Rectal smooth muscle tissue (tissue), 1 donor: Measurements from ENCODE around the gene UMAD1.

Source experiments
- H3K27ac ChIP-seq: one replicate; pipeline ENCODE4 v1.7.0; 2013; ENCODE audit warnings: low read depth, low read length, inconsistent platforms
- H3K27me3 ChIP-seq: one replicate; pipeline ENCODE4 v1.7.0; 2013; ENCODE audit warnings: low read length; ENCODE audit not compliant: control insufficient read depth, insufficient read depth
- H3K36me3 ChIP-seq: one replicate; pipeline ENCODE4 v1.7.0; 2013; ENCODE audit warnings: low read length; ENCODE audit not compliant: control insufficient read depth, insufficient read depth
- H3K4me1 ChIP-seq: one replicate; pipeline ENCODE4 v1.7.0; 2013; ENCODE audit warnings: low read length; ENCODE audit not compliant: control insufficient read depth, insufficient read depth
- H3K4me3 ChIP-seq: one replicate; pipeline ENCODE4 v1.7.0; 2013; ENCODE audit warnings: low read length
- H3K9ac ChIP-seq: one replicate; pipeline ENCODE4 v1.7.0; 2013; ENCODE audit warnings: low read length

Gene UMAD1

DNA sequence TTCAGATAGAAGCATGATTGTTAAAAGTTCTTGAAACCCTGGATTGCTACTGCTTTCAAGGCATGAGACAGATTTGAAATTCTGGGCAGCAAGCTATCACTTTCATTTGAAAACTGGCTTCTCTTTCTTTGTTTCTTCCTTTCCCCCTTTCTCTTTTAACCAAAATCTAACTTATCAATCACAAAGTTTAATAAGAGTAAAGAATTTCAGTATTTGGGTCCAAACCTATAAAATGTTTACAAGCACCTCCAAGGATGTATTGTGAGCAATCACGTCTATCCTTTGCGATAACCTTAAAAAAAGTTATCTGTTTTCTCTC is 99.4 kb downstream of the UMAD1 start:
- Histone ChIP-seq H3K27me3 (no peaks in the 10 kb centered on the region), H3K9ac (no peak overlapping the region), H3K36me3 (no peaks in the 10 kb centered on the region), H3K27ac (no peak overlapping the region), H3K4me3 (no peak overlapping the region), H3K4me1 (peaks cover 6% of the 10 kb centered on the region)

DNA sequence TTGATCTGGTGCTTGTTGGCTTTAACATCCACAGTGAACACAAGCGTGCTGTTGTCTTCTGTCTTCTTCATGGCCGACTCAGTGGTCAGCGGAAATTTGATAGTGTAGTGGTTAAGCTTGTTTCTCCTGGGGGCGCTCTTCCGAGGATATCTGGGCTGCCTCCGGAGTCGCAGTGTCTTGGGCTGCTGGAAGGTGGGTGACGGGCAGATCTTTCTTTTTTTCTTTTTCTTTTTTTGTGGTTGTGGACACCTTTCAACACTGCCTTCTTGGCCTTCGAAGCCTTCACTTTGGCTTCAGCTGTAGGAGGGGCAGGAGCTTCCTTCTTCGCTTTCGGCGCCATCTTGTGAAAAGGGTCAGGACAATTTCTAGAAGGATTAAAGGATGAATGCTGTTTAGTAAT is 101.7 kb downstream of the UMAD1 start:
- Histone ChIP-seq H3K4me3 (no peak overlapping the region), H3K27me3 (no peaks in the 10 kb centered on the region), H3K4me1 (peaks cover 8% of the 10 kb centered on the region), H3K9ac (no peak overlapping the region), H3K27ac (no peak overlapping the region), H3K36me3 (no peaks in the 10 kb centered on the region)

- Histone ChIP-seq H3K36me3 (no peaks in the 10 kb centered on the region), H3K9ac (no peak overlapping the region), H3K27ac (no peak overlapping the region), H3K27me3 (no peaks in the 10 kb centered on the region), H3K4me1 (peaks cover 2% of the 10 kb centered on the region), H3K4me3 (no peak overlapping the region)
Measured at GRCh38 chr7:7745258-7745657, 104.7 kb downstream of the UMAD1 start.

- H3K27me3 ChIP-seq = no peaks in the 10 kb centered on the region
- H3K27ac ChIP-seq = no peak overlapping the region
Measured at GRCh38 chr7:7745966-7746365, 105.4 kb downstream of the UMAD1 start.

DNA sequence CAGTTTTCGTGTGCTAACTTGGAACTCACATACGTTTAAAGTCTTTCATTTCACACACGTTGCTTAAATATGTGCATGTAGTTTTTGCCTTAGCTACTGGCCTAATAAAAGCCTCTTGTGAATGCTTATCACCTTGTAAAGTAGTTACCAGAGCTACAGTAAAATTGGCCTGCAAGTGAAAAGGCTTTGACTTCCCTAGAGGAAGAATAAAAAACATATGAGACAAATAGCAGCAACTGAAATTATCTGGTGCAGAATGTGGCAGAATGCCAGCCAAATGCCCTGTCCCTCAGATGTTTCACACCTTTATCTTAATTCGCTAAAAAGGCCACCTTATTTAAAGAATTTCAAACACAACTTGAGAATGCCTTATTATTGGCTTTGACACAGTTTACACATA is 105.9 kb downstream of the UMAD1 start:
- peaks cover 10% of the 10 kb centered on the region for H3K4me1 ChIP-seq
- no peak overlapping the region for H3K9ac ChIP-seq
- no peaks in the 10 kb centered on the region for H3K27me3 ChIP-seq
- H3K4me3 ChIP-seq = no peak overlapping the region
- no peak overlapping the region for H3K27ac ChIP-seq
- no peaks in the 10 kb centered on the region for H3K36me3 ChIP-seq

More at GRCh38 chr7:7745966-7746365, 105.4 kb downstream of the UMAD1 start:
- no peak overlapping the region for H3K4me3 ChIP-seq
- H3K9ac ChIP-seq = no peak overlapping the region
- H3K4me1 ChIP-seq = peaks cover 5% of the 10 kb centered on the region
- H3K36me3 ChIP-seq = no peaks in the 10 kb centered on the region

DNA sequence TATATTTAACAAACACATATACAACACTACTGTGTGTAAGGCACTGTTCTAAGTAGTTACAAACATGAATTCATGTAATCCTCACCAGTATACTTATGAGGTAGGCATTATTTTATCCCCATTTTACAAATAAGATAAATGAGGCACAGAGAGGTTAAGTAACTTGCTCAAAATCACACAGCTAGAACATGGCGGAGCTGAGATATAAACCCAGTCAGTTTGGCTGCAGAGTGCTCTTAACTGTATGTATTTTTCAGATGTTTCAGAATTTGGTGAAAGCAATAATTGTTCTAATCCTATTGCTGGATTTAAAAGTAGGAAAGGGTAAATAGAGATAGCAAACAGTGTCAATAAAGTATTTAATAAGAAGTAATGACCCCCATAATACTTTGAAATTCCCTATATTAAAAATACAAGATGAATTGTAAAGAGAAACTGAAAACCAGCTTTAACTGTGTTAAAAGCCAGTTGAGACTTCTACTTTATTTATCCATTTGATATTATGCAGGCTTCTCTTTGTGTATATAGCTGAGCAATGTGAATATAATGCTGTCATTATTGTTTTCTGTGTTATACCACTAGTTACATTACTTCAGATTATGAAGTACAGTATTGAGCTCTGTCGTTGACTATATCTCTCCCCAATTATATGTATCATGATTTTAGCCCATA is 110.2 kb downstream of the UMAD1 start:
- H3K27ac ChIP-seq = no peak overlapping the region
- H3K4me1 ChIP-seq = peaks cover 13% of the 10 kb centered on the region
- H3K36me3 ChIP-seq = no peaks in the 10 kb centered on the region
- H3K9ac ChIP-seq = no peak overlapping the region
- H3K4me3 ChIP-seq = no peak overlapping the region
- no peaks in the 10 kb centered on the region for H3K27me3 ChIP-seq

- Histone ChIP-seq H3K27ac (no peak overlapping the region), H3K4me1 (peaks cover 12% of the 10 kb centered on the region), H3K36me3 (no peaks in the 10 kb centered on the region), H3K27me3 (no peaks in the 10 kb centered on the region), H3K9ac (no peak overlapping the region), H3K4me3 (no peak overlapping the region)
Measured at GRCh38 chr7:7751243-7752092, 110.9 kb downstream of the UMAD1 start.

DNA sequence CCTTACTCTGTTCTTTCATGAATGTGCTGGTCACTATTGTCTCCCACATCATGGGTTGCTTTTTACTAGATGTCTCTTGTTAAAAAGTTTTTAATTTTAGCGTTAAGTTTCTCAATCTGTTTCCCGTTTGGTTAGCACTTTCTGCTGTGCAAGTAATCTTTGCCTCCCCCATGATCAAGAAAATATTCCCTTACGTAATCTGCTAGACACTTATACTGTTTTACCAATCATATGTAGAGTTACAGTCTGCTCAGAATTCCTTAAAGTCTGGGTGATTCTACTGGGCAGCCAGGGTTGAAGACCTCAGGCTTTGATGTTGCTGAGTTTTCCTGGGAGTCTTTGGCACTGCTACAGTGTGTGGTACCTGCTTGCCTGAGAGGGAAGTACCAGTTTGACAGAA is 116.0 kb downstream of the UMAD1 start:
- peaks cover 8% of the 10 kb centered on the region for H3K4me1 ChIP-seq
- no peak overlapping the region for H3K9ac ChIP-seq
- no peaks in the 10 kb centered on the region for H3K27me3 ChIP-seq
- H3K36me3 ChIP-seq = no peaks in the 10 kb centered on the region
- no peak overlapping the region for H3K27ac ChIP-seq
- H3K4me3 ChIP-seq = no peak overlapping the region

DNA sequence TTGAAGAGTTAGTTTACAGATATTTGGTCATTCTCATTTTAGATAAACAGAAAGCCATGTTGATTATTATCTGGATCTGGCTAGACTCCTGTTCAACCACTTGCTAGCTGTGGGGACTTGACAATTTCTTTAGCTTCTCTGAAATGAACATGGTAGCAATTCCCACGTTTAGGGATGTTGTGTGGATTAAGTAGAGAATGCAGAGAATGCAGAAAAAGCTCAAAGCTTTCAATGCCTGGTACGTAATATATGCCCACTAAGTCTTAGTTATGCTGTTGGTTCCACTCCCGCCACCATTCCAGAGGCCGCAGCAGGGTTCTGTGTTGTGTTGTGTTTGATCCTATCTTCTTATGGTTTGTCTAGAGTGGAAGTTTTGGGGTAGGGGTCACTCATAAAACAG is 117.0 kb downstream of the UMAD1 start:
- Histone ChIP-seq H3K4me1 (peaks cover 13% of the 10 kb centered on the region), H3K27ac (no peak overlapping the region), H3K36me3 (no peaks in the 10 kb centered on the region), H3K9ac (no peak overlapping the region), H3K27me3 (no peaks in the 10 kb centered on the region), H3K4me3 (no peak overlapping the region)

GRCh38 chr7:7761340-7761973 is 120.9 kb downstream of the UMAD1 start:
- Histone ChIP-seq H3K4me3 (peak overlapping the region; percentile 60), H3K36me3 (no peaks in the 10 kb centered on the region), H3K27ac (peak overlapping the region; percentile 70), H3K4me1 (peaks cover 14% of the 10 kb centered on the region), H3K27me3 (no peaks in the 10 kb centered on the region), H3K9ac (no peak overlapping the region)

DNA sequence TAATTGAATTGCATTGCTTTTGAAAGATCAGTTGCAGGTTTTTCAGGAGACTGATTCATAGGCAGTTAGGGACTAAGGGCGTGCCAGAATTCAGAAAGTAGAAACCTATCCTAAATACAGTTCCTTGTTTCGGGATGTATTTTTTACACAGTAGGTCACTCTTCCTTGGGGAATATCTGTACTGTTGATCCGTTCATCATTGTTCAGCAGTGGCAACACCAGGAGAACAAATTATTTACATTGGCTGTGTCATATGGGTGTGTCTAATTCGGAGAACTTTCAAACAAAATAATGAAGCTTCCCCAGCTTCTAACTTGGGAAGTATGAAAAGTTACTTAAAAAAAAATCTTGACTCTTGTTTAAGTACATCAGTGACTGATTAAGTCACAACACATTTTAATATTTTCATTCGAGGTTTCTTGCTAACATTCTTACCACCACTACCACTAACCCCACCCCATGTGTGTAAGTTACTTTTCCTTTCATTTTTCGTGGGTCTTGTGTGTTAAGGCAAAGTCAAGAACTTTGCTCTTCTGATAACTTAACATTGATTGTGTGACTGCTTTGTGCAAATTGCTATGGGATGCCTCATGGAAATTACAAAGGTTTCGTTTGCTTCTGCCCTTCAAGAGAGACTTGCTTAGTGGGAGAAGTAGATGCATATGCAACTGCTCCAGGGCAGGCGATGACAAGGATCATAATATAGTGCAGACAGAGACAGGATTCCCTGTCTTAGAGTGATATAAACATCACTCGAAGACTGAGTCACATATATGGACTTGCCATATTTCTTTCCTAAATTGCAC is 121.6 kb downstream of the UMAD1 start:
- H3K27me3 ChIP-seq = no peaks in the 10 kb centered on the region
- peak overlapping the region; percentile 70 for H3K27ac ChIP-seq
- peaks cover 10% of the 10 kb centered on the region for H3K4me1 ChIP-seq
- H3K9ac ChIP-seq = no peak overlapping the region
- peak overlapping the region; percentile 60 for H3K4me3 ChIP-seq
- no peaks in the 10 kb centered on the region for H3K36me3 ChIP-seq
